SH-SY5Y (cell line): ENCODE measurements around the gene DEPDC5.

Experiments used
- GATA2 ChIP-seq: IDR thresholded peaks from 2 replicates; pipeline ENCODE4 v1.6.1; 2011; ENCODE audit warnings: mild to moderate bottlenecking, low read depth, low read length
- GATA3 ChIP-seq: IDR thresholded peaks from 2 replicates; pipeline ENCODE4 v1.6.1; 2011; ENCODE audit warnings: low read depth, mild to moderate bottlenecking, low read length, moderate library complexity

DNA sequence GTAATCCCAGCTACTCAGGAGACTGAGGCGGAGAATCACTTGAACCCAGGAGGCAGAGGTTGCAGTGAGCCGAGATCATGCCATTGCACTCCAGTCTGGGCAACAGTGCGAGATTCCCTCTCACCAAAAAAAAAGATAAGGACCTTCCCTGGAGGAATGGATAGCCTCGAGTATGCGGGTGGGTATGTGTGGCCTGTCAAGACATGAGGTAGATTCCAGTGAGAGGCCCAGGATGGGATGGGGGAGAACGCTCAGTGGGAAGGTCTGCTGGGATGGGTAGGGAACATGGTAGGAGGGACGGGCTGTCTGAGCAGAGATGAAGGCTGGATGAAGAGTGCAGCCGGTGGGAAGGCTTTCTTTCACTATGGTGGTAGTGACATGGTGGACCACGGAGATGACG is 151.5 kb downstream of the DEPDC5 start:
- TF ChIP-seq GATA3 (no peak), GATA2 (no peak)
